HG02623 (cell line): ENCODE measurements around the gene MGAT3.

ENCODE experiments used
- ATAC-seq: cut with Tn5 transposase; IDR thresholded peaks from one replicate; pipeline ENCODE4 v1.9.1; 2021; ENCODE audit warnings: moderate library complexity; ENCODE audit not compliant: unreplicated experiment

The MGAT3 gene

GRCh38 chr22:39448205-39449054, 8.4 kb upstream of the MGAT3 start:
- ATAC-seq = no peak

DNA sequence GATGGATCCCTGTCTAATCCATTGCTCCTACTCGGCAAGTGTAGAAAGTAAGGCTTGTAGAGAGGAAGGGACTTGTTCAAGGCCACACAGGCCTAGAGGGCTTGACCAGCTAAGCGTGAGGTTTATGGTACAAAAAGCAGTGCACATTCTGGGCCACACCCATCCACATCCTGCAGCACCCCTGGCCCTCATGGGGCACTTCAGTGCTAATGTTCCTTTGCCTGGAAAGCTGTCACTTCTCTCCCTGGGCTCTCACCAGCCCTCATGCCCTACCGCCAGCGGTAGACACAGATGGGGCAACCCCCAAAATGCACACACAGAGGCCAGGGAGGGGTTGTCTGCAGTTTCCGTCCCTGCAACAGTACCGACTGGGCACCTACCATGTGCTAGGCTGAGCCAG, 7.1 kb upstream of the MGAT3 start:
- no peak for ATAC-seq

DNA sequence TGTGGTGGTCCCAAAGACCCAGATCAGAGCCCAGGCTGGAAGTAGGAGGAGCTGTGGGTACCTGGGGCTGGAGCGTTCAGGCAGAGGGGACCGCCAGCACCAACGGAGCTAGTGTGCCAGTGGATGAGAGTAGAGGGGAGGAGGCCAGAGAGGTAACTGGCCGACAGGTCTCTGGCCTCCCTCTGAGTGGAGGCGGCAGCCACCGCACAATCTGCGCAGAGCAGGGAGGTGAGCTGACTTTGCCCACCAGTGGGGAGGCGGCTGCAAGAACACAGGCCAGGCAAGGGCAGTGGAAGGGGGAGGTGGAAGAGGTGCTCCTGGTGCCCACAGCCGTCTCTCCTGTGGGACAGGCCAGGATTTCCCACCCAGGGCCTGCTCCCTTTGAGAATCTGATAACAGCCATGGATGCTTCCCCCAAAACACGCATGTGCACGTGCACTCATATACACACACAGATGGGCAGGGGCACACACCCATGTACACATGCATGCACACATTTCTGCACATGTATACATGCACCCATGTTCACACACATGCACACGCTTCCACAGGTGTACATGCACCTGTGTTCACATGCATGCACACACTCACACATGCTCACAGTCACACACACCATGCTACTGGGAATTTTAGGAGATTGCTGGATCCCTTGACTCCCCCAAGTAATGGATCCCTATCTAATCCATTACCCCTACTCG, 6.4 kb upstream of the MGAT3 start:
- no peak for ATAC-seq

GRCh38 chr22:39452740-39453040, 4.1 kb upstream of the MGAT3 start:
- ATAC-seq = no peak

- ATAC-seq = no peak
Observed at GRCh38 chr22:39453765-39454378, 2.9 kb upstream of the MGAT3 start.

GRCh38 chr22:39454385-39454871, 2.4 kb upstream of the MGAT3 start:
- ATAC-seq = no peak

DNA sequence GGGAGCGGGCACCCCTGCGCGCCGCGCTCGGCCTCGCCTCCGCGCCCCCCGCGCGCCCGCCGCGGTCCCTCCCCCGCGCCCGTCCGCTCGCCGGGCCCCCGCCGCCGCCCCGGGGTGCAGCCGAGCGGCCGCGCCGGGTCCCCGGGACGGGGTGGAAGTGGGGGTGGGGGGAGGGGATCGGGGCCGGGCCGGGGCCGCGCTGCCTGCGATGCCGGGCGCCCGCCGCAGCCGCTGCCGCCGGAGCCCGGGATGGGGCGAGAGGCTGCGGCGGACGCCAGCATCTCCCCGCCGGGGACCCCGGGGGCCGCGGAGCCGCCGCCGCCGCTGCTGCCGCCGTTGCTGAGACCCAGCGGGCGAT, 365 bp downstream of the MGAT3 start:
- ATAC-seq = no peak

DNA sequence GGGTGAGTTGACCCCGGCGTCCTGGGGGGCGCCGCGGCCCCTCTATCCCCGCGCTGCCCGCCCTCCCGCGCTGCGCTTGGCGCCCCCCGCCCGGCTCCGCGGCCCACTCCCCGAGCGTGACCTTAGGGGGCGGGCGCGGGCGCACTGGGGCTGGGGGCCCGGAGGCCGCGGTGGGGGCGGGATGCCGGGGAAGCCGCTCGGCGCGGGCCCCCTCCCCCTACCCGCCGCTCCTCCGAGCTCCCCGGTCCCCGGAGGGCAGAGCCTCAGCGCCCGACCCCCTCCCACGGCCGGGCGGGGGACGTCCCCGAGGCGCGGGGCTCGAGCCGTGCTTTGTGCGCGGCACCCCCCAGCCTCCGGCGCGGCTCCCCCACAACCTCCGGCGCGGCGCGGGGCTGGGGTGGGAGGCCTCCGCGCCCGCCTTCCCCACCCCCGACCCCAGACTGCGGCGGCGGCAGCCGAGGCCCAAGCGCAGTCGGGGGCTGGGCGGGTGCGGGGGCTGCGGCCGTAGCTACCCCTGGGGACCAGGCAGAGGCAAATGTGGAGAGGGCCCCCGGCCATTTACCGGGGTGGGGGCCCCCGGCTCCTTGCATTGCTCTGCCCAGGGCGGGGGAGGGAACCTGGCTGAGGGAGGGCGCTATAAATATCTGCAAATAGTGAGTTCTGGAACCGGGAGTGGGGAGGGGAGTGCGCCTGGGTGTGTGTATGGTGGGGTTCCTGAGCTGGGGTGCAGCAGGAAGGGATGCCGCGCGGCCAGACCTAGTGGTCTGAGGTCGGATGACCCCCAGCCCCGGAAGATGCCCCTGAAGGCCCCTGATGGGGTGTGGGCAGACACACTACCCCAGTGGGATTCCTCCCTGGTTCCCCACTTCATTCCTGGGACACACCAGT, 988 bp downstream of the MGAT3 start:
- no peak for ATAC-seq

DNA sequence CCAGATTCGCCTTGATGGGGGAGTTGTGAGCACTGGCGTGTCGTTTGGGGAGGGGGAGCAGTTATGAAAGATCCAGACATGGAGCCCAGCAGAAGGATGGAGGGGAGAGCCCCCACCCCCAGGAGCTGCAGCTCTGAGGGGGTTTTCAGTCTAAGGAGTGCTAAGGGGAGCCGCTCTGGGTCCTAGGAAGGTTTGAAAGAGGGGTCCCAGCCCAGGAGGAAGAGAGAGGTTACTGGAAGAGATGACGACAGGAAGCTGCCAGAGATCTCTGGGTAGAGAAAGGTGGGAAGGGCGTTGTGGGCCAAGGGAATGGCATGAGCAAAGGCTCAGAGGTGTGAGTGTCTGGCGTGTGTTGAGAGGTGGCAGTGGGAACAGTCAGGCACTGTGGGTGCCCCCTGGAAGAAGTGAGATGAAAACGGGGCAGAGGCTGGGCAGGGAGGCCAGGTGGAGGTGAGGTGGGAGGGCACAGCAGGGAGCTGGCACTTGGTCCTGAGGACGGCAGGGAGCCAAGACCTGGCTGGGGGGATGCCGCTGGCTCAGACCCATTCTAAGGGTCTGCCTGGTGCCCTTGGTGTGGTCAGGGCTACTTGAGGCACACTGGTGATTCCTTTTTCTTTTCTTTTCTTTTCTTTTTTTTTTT, 1.8 kb downstream of the MGAT3 start:
- ATAC-seq = no peak

GRCh38 chr22:39459681-39460080, 2.9 kb downstream of the MGAT3 start:
- no peak for ATAC-seq

- ATAC-seq = no peak
Observed at GRCh38 chr22:39462443-39463221, 5.8 kb downstream of the MGAT3 start.

DNA sequence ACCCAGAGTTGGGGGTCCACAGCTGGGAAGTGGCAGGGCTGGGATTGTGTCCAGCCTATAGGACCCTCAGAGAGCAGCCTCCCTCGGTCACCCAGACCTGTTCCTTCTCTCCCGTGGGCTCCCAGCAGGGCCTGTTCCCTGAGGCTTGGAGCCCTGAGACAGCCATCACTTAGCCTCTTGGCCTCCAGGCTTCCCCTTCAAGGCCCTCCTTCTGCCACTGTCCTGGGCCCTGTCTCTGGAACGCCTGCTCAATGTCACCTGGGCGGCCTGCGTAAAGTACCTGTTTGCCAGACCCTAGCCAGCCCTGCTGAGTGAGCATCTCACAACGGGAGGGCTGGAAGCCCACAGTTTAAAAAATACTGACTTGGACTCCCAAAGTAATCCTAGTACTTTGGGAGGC, 6.5 kb downstream of the MGAT3 start:
- no peak for ATAC-seq

GRCh38 chr22:39463931-39464390, 7.1 kb downstream of the MGAT3 start:
- no peak for ATAC-seq

DNA sequence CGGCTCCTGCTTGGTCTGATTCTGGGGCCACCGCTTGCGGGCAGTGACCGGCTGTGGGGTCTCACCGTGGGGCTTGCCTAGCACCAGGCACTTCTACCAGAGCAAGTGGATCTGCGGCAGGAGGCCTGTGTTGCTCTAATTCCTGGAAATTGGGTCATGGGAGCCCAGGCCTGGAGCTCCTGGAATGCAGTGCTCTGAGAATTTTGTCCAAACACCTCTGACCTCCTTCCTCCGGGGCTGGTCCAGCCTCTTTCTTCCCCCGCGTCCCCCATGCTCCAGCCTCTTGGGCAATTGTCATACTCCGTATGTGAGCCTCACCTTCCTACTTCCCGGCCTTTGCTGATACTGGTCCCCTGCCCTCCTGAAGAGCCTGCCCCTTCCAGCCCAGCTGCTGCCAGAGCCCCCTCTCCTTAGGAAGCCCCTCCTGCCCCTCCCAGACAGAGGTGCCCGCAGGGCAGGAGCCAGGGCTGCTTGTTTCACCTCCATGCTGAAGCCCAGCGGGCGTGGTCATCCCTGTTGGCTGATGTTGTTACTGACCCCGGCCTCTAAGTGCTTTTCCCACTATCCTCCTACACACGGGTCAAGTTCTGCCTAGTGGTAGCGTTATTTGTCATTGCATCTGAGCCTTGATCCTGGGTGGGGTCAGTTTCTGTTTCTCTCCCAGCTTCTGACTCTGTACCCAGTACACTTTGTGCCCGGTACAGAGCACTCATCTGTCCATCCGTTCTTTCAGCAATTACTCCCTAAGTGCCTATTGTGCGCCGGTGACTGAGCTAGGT, 9.6 kb downstream of the MGAT3 start:
- ATAC-seq = no peak

DNA sequence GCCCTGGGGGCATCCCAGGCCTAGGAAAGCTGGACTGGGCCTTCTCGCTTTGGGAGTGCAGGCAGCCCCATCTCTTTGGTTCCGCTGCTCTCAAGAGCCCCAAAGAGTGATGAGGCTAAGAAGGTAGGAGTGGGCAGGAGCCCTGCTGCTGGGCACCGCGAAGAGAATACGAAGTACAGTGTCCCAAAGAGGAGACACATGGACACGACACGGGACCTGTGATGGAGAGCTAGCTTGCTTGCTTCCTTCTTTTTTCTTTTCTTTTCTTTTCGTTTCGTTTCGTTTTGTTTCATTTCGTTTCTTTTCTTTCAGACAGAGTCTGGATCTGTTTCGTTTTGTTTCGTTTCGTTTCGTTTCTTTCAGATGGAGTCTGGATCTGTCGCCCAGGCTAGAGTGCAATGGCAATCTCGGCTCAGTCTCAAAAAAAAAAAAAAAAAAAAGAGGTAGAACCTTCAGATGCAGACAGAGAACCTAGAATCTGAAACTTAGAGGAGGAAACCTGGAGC, 10.6 kb downstream of the MGAT3 start:
- ATAC-seq = no peak

GRCh38 chr22:39468487-39469325, 11.9 kb downstream of the MGAT3 start:
- ATAC-seq = no peak

DNA sequence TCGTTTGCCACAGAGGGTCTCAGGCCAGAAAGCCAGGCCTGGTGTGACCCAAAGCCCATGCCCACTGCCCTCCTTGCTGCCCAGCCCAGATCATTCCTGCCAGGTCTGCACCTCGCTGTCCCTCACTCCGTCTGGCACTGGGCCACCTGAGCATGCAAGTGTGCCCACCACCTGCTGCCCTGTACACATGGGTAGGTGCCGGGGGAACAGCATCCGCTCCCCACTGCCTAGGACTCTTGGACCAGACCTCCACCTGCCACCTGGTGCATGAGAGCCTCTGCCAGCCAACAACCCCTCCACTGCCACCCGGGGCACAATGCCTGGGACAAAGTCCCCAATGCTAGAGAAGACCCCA, 12.5 kb downstream of the MGAT3 start:
- ATAC-seq = no peak
